ENCODE measurements around the gene IQCK.
"Not testable (repeated sequence)": the region's sequence is repeated elsewhere in the genome, so short reads cannot be mapped to it uniquely, and the experiment has no call there.

Gene IQCK

DNA sequence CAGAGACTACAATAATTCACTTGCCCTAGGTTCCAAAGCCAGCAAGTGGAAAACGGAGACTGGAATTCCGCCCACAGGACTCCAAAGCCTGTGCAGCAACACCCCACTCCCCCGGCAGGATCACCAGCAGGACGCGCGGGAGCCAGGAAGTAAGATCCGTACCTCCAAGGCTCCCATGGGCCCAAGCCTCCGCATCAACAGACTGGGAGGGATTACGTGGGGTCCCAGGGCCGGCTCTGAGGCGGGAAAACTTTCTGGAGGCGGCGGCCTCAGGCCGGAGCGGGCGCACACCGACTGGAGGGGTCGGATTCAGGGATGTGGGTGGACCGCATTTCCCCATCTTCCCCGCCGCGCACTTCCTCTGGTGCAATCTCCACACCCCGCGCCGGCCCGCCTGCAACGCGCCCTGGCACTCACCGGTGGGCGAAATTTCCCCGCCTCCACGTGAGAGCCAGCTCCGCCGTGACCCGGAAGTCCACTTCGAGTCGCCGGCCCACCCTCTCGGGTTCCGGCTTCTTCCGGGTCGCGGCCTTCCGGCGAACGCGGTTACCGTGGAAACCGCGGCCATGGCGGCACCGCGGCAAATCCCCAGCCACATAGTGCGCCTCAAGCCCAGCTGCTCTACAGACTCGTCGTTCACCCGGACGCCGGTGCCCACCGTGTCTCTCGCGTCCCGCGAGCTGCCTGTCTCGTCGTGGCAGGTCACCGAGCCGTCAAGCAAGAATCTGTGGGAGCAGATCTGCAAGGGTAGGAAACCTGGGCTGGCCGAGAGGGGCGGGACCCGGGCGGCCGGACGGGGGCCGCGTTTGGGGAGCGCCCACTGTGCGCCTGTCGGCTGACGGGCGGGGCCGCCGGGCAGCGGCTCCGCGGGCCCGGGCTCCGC, at the start of gene IQCK, which contains the start of gene KNOP1:
Gene IQCK (plus strand): TSS at position 531 of the 883 bp plus-strand sequence. CDS start 36 bp downstream, at position 567.
Gene KNOP1 (minus strand): TSS at position 487 of the 883 bp plus-strand sequence. CDS start 3,192 bp downstream, outside the sequence.
- no peak for DNase-seq

- DNase-seq: no peak
These were observed 45.7 kb upstream of the IQCK start for GRCh38 chr16:19672378-19672777.

DNA sequence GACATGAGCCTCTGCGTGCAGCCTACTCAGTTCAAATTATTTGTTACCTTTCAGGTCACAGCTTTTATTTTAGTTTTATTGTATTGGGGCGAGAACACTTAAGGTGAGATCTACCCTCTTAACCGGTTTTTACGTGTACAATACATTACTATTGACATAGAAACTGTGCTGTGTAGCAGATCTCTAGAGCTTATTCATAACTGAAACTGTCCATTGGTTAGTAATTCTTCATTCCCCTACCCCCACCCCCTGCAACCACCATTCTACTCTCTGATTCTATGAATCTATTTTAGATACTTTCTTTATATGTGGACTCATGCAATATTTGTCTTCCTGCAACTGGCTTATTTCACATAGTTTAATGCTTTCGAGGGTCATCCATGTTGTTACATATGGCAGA, 43.6 kb upstream of the IQCK start:
- DNase-seq: no peak

DNA sequence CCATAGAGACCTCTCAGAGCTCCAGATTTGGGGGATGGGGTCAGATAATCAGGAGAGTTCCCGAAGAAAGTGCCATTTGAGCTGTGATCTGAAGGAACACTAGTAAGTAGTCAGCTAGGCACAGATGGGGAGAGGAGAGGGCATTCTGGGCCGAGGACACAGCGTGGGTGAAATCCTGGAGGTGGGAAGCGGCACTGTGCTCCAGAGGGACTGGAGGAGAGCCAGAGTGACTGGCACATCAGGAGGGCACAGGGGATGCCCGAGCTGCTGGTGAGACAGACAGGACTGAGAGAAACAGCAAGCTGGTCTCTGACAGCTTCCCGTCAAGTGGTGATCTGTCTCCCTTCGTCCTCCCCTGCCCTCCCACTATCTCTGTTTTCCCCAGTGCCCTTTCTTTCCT, 40.7 kb upstream of the IQCK start:
- DNase-seq: no peak

DNA sequence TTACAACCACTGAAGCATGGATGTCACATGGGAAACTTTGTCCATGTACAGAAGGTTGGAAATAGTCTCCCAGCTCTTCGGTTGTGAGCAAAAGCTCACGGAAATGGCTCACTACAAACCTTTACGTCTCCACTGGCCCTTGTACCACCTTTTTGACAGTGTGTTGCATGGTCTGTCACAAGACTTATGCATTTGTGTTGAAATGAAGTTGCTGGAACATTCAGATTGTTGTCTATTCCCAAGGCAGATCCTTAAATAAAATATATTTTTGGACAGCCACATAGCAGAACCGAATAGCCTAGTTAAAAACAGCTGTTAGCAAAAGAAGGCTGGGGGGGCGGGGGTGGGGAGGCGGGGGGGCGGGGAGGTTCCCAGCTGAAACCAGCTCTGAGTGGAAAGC, 39.3 kb upstream of the IQCK start:
- no peak for DNase-seq

DNA sequence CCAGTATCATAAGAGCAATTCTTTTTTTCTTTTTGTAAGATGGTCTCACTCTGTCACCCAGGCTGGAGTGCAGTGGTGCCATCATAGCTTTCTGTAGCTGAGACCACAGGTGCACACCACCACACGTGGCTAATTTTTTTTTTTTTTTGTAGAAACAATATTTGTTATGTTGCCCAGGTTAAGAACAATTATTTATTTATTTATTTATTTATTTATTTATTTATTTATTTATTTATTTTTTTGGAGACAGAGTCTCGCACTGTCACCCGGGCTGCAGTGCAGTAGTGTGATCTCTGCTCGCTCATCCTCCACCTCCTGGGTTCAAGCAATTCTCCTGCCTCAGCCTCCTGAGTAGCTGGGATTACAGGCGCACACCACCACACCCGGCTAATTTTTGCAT, 38.8 kb upstream of the IQCK start:
- DNase-seq: not testable (repeated sequence)

GRCh38 chr16:19680881-19681340, 37.2 kb upstream of the IQCK start:
- DNase-seq: no peak

DNA sequence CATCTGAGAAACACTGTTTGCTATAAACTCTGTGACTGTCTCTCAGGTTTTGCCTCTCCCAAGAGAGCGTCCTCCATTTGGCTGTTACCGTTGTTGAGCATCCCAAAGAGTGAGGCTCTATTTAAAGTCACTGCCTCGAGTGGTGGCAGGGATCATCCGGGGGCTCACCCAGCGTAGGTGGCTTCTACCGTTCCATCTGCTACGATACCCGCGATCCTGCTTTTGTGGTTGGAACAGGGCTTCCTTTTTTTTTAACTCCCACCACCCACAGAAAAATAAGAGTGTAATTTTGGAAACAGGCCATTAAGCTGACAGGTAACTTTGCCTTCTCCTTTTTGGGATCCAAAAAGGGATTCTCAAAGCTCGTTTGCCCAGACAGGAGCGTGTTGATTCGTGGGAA, 36.4 kb upstream of the IQCK start:
- no peak for DNase-seq

DNA sequence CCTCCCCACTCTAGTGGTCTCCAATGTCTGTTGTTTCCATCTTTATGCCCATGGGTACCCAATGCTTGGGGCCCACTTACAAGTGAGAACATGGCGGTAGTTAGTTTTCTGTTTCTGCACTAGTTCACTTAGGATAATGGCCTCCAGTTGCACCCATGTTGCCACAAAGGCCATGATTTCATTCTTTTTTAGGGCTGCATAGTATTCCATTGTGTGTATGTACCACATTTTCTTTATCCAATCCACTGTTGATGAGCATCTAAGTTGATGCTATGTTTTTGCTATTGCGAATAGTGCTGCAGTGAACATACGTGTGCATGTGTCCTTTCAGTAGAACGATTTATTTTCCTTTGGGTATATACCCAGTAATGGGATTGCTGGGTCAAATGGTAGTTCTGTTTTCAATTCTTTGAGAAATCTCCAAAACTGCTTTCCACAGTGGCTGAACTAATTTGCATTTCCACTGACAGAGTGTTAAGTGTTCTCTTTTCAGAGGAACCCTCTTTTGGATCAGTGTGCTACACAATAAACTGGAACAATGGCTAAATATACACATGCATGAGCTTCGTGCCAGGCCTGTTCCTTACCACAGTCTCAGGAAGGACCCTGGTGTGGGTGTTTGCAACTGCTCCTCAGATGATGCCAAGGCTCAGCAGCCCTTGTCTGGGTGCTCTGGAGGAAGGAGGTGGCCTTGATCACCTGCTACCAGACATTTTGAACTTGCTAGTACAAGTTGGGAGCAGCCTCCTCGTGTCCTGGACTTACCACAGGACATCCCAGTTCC, 34.4 kb upstream of the IQCK start:
- DNase-seq: no peak

GRCh38 chr16:19685176-19685575, 32.9 kb upstream of the IQCK start:
- no peak for DNase-seq

DNA sequence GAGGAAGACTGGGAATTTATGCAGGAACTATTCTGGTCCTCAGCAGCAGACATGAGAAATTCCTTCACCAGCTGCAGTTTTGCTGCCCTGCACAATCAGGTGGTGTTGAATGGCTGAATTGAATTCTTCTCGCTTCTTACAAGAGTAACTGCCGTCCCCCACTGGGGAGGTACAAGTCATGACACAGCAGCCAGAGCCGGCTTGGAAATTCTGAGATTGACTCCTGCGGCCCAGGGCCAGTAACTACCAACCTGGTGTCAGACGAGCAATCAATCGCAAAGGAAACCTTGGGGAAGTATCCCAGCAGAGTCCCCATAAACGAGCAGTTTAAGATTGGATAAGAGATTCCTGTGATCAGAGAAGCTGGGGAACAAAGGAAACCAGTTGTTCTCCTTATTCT, 30.8 kb upstream of the IQCK start:
- no peak for DNase-seq

DNA sequence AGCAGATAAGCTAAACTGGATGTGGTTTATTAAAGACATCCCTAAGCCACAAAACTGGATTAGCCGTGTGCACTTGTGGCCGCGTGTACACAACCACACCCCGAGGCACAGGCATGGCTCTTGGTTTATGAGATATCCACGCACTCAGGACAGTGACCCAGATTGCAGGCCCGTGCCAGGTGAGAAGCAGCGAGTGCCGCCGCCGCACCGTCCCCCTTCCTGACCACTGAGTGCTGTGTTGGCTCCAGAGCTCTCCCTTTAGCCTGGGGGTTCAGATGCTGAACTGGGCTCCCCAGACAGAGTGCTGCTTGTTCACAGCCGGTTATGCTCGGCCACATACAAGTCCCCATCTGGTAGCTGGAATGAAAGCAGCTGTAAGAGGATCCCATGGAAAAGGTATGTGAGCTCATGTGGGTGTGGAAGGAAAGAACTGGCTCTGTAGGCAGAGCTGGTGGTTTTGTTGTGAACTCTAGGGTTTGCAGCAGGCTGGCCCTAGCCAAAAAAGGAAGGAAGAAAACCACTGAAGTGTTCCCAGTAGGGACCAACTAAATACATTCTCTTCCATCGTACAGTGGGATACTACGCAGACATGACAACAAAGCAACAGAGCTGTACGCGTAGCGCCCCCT, 29.6 kb upstream of the IQCK start:
- no peak for DNase-seq

GRCh38 chr16:19689342-19689741, 28.7 kb upstream of the IQCK start:
- DNase-seq: no peak

DNA sequence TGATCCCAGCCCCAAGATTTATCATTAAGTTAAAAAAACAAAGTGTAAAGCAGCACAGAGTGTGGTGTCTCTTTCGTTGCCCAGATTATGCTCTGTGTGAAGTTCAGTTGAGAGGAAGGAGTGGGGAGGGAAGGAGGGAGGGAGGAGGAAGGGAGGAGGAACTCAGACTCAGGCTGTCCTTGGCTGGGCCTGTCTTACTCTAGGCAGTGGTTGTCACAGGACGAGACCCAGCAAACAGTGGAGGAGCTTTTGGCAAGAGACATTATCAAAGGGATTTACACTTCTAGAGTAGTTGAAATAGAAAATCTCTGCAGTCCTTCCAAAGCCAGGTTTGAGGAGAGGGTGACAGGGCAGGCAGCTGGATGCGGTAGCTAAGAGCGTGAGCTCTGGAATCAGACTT, 27.9 kb upstream of the IQCK start:
- no peak for DNase-seq

DNA sequence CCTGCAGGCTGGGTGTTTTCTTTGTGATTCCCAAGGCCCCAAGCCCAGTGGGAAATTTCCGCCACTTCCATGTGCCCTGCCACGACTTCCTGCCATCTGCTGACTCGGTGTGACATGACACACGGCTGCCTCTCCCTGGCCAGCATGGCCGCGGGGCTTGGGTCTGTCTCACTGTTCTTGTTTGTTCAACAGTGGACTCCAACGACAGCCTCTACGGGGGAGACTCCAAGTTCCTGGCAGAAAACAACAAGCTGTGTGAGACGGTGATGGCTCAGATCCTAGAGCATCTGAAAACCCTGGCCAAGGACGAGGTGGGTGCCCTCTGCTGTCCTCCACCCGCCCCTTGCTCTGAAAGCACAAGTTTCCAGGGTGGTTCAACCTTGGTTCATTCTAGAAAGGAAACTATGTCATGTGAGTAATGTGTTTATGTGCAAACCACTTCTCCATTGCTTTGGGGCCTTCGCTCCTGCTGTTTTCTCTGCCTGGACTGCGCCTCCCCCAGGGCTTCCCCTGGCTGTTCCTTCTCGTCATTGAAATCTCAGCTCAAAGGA, 26.8 kb upstream of the IQCK start:
- no peak for DNase-seq

- no peak for DNase-seq
These were observed 23.1 kb upstream of the IQCK start for GRCh38 chr16:19694989-19695388.

DNA sequence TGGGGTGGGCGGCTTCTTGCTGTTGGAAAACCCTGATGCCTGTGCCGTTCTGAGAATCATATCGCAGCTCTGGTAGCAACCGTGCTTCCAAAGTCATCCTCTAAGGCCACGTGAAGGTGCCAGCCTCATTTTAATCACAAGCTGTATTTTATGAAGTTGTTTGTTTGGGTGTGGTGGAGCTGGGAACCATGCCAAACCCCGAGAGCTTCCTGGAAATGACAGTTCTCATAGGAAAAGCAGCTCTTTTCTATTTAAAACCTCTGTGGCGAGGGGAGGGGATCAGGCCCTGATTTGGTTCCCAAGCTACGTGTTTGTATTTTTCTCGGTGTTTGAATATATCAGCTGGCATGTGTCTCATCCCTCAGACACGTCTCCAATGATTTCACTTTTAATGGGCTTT, 21.7 kb upstream of the IQCK start:
- no peak for DNase-seq

- DNase-seq: no peak
These were observed 21.1 kb upstream of the IQCK start for GRCh38 chr16:19696961-19697360.

DNA sequence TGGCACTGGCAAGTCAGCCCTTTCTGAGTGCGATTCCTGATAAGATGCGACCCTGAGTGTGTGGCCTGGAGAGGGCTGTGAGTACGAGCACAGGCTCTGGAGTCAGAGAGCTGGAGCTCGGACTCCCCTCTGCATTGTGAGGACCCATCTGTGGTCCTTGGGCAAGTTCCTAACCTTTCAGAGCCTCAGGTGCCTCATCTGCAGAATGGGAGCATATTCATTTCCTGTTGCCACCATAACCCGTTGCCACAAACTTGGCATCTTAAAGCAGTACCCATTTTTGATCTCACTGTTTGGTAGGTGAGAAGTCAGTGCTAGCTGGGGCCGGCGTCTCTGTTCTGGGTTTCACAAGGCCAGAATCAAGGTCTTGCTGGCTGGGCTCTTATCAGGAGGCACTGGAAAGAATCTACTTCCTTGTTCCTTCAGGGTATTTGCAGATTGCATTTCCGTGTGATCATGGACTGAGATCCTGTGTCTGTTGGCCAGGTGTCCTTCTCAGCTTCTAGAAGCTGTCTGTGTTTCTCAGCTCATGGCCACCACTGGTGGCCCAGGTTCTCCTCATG, 20.2 kb upstream of the IQCK start:
- DNase-seq: no peak

DNA sequence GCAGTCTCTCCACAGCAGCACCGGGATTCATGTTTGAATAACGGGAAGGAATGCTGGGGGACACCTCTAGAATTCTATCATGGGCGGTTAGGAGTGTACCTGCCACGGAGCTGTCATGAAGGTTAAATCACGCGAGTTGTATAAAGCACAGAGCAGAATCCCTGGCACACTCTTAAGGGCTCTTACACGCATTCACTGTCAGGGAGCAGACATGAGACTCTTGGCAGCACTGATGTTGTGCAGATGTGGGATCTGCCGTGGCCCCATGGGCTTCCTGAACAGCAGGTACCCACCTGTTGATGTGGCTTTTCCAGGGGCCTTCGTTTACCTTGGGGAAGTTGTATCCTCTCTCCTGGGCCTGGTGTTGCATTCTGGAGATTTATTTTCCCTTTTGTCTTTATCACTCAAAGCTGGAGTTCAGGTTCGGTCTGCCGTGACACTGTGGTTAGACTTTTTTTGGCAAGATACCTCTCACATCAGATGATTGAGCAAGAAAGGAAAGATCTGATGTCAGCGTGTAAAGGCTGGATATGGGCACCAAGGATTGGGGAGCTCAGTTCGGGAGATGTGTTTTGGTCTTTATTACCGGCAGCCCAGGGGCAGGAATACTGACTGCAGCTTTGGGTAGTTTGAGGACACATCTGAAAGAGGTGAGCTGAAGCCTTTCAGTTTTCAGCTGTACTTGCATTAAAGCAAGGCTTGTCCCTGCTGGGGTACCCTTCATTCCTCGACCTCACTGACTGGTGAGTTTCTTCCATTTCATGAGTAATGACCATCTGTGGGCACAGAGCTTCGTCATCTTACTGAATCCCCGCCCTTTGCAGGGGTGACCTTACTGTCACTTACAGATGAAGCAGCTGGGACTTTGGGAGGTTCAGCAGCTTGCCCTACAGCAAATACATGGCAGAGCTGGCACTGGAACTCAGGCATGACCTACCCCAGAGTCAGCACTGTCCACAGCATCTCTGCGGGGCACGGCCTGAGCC, 19.3 kb upstream of the IQCK start:
- no peak for DNase-seq

- no peak for DNase-seq
These were observed 18.6 kb upstream of the IQCK start for GRCh38 chr16:19699472-19699871.

Data from NCI-H1436 treated with DMSO at 0.1 percent for 48 hours (cell line).